ENCODE measurements around the gene TRPV5.

TRPV5 gene

GRCh38 chr7:142896151-142896550, 37.4 kb downstream of the TRPV5 start:
- POLR2A ChIA-PET, result no interaction called here

GRCh38 chr7:142894985-142895593, 38.5 kb downstream of the TRPV5 start:
- ChIA-PET CTCF (interaction anchor here (1.1 to 3.7 kb wide), 2 partner anchors 14 to 15 kb away, joined by 3 to 11 read pairs; no protein-coding TSS in a partner anchor), POLR2A (no interaction called here)
- TF ChIP-seq CTCF (IDR thresholded peaks at IDR 0.05; ENCODE audit: insufficient read depth, low read length, missing control alignments), result no peak
- H3K4me3 ChIP-seq (ENCODE audit: low read depth, low read length), result no peak overlapping the region
- DNase-seq (ENCODE audit: low read depth, low spot score), result no peak

More at GRCh38 chr7:142896151-142896550, 37.4 kb downstream of the TRPV5 start:
- DNase-seq (ENCODE audit: low read depth, low spot score), result no peak
- no peak overlapping the region for H3K4me3 ChIP-seq (ENCODE audit: low read depth, low read length)
- CTCF ChIA-PET, result no interaction called here
- TF ChIP-seq CTCF (IDR thresholded peaks at IDR 0.05; ENCODE audit: insufficient read depth, low read length, missing control alignments), result no peak

- DNase-seq (ENCODE audit: low read depth, low spot score), result no peak
- TF ChIP-seq CTCF (IDR thresholded peaks at IDR 0.05; ENCODE audit: insufficient read depth, low read length, missing control alignments), result no peak
- POLR2A ChIA-PET, result no interaction called here
- CTCF ChIA-PET, result interaction anchor here (0.8 to 3.7 kb wide), 3 partner anchors 13 to 321 kb away, joined by 3 to 11 read pairs (median 3); no protein-coding TSS in a partner anchor
- no peak overlapping the region for H3K4me3 ChIP-seq (ENCODE audit: low read depth, low read length)
These were observed 39.2 kb downstream of the TRPV5 start for GRCh38 chr7:142894112-142894984.

- CTCF ChIA-PET, result interaction anchor here (3.7 kb wide), 1 partner anchor 12 kb away, joined by 11 read pairs; no protein-coding TSS in a partner anchor
- H3K4me3 ChIP-seq (ENCODE audit: low read depth, low read length), result no peak overlapping the region
- POLR2A ChIA-PET, result no interaction called here
- no peak for TF ChIP-seq CTCF (IDR thresholded peaks at IDR 0.05; ENCODE audit: insufficient read depth, low read length, missing control alignments)
- DNase-seq (ENCODE audit: low read depth, low spot score), result no peak
These were observed 40.6 kb downstream of the TRPV5 start for GRCh38 chr7:142892951-142893350.

GRCh38 chr7:142891490-142892082, 42.0 kb downstream of the TRPV5 start:
- no peak for TF ChIP-seq CTCF (IDR thresholded peaks at IDR 0.05; ENCODE audit: insufficient read depth, low read length, missing control alignments)

More at GRCh38 chr7:142891490-142892082, 42.0 kb downstream of the TRPV5 start:
- no peak overlapping the region for H3K4me3 ChIP-seq (ENCODE audit: low read depth, low read length)
- no peak for DNase-seq (ENCODE audit: low read depth, low spot score)
- CTCF ChIA-PET, result no interaction called here
- POLR2A ChIA-PET, result no interaction called here

All from AG04449 (cell line).